HuH-7 (cell line): ENCODE results near the gene ATP2C2.
"Not testable (repeated sequence)": the region's sequence is repeated elsewhere in the genome, so short reads cannot be mapped to it uniquely, and the experiment has no call there.

Source experiments
- DNase-seq: peaks from one replicate; pipeline ENCODE4 v3.0.0; 2011; ENCODE audit warnings: low spot score

Gene ATP2C2

DNA sequence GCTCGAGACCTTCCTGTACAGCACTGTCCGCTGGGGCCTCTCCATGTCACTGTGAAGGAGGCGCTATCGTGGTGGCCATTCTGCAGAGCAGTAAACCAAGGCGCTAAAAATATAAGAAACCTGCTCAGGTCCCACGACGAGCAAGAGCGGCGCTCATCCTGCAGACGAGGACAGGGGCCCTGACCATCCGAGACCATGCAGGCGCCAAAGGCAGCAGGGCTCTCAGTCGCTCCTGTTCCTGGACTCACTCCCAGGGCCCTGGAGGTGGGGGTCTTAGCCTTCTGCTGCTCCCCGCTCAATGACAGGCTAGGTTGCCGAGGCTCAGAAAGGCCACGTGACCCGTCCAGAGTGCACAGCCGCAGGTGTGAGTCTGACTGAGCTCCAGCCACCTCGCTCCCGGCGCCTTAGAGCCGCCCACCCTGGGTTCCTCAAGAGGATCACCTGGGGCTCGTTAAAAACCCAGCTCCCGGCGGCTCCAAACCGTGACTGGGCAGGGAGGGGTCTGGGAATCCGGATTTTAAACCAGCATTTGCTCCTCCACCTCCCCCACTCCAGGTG lies 509 bp upstream of the ATP2C2 start:
- no peak for DNase-seq

DNA sequence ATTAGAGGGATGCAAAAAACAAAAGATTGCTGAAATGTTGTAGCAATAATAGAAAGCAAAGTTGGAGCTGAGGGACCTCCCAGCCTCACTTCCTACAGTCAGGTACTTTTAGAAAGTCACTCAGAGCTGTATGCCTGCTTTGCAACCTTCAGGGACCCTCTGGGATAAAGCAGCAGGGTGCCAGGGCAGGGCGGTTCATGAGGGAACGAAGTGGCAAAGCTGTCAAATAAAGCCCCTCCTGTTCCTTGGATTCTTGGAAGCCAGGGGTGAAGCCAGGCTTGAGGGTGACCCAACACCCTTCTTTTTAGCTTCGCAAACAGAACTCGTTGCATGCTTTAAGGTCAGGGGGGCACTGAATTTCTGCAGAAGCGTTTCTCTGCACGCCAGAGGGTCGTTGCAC lies 767 bp downstream of the ATP2C2 start:
- DNase-seq: no peak

DNA sequence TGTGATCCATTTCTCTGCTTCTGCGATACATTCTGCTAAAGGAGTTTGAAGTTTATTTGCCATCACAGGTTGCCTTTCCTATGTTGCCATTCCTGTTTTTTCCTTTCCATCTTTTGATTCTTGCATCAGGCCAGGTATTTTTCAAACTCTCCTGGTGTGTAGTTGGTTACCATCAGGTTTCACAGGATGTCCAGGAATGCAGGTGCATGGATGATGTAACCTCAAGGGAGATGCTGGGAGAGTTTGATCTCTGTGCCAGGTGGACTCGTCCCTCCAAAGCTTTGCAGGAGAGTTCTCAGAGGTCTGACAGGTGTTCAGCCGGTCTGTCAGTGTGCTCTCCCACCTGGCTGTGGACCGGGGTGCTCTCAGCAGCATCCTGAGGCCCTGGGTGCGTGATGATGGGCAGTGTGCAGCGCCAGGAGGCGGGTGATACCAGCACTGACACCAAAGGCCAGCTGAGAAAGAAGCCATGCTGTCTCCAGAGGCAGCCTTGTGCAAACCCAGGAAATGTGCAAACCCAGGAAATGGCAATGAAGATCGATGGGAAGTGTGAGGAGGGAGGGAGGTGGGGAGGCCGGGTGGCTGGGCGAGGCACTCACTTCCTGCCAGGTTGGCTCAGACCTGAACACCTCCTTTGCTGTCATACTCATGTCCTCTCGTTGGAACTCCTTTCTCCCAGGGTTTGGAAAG lies 1.7 kb downstream of the ATP2C2 start:
- DNase-seq: no peak

GRCh38 chr16:84370723-84371552 lies 2.6 kb downstream of the ATP2C2 start:
- DNase-seq: no peak

DNA sequence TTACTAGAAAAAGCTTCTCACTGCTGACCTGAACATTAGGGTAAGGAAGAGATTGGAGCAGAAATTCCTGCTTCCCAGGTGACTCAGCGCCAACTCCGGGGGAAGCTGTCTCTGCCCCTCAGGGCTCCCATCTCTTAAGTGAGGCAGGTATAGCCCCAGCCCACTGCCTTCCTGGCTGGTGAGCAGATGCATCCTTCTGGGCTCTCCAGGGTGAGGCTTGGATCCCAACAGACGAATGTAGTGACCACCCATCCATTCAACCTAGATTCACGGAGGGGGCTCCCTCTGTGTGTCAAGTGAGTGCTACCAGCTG lies 3.2 kb downstream of the ATP2C2 start:
- DNase-seq: no peak

DNA sequence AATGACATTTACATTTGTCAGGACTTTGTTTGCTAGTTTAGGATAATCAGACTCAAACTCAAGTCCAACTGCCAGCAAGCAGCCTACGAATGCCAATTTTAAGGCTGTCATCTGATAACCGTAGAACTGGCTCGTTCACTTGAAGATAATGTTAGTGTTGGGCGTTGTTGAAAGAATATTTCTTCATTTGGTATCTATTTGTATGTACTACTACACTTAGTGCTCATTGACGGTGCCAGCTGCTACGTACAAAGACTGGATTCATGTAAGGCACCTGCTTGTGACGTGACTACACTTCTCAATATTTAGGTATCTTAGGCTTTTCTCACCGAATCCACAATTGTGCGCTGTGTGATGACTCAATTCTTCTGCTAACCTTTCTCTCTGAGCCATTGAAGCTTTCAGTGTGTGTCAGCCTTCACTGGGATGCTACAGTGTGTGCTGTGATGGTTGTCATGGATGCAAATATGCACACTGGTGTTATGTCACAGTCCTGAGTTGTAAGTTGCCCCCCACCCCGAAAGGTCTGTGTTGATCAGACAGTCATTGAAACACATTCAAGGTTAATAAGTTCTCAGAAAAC lies 5.7 kb downstream of the ATP2C2 start:
- no peak for DNase-seq

- no peak for DNase-seq
Measured at GRCh38 chr16:84378099-84378498, 9.8 kb downstream of the ATP2C2 start.

GRCh38 chr16:84378567-84378966 lies 10.2 kb downstream of the ATP2C2 start:
- DNase-seq: no peak

- no peak for DNase-seq
Measured at GRCh38 chr16:84379008-84379708, 10.8 kb downstream of the ATP2C2 start.

- no peak for DNase-seq
Measured at GRCh38 chr16:84379709-84380362, 11.5 kb downstream of the ATP2C2 start.

- no peak for DNase-seq
Measured at GRCh38 chr16:84380405-84380804, 12.1 kb downstream of the ATP2C2 start.

DNA sequence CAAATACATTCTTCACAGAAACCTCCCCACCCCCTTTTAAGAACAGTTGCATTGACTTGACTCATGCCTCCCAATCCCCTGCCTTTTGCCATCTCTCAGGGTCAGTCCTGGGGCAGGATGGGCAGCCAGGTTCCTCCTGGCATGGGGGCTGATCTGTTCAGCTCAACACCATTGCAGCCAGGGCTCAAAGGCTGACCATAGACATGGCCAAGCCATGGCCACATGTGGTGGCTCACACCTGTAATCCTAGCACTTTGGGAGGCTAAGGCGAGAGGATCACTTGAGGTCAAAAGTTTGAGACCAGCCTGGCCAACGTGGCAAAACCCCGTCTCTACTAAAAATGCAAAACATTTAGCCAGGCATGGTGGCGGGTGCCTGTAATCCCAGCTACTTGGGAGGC lies 14.1 kb downstream of the ATP2C2 start:
- no peak for DNase-seq

DNA sequence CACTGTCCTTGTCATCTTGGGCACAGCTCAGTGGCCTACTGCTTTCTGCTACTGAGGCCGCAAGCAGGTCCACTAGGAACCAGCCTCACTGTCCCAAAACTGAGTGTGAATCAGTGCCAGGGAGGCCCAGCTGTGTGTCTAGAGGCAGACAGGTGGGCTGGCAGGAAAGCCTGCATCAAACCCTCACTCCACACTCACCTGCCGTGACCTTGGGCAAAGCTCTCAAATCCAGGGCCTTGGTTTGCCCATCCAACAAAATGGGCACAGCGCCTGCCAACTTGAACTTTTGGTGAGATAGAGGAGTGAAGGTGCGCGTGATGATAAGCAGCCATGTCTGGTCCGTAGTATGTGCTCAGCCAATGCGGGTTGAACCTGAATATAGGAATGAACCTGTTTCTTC lies 14.8 kb downstream of the ATP2C2 start:
- DNase-seq: no peak

DNA sequence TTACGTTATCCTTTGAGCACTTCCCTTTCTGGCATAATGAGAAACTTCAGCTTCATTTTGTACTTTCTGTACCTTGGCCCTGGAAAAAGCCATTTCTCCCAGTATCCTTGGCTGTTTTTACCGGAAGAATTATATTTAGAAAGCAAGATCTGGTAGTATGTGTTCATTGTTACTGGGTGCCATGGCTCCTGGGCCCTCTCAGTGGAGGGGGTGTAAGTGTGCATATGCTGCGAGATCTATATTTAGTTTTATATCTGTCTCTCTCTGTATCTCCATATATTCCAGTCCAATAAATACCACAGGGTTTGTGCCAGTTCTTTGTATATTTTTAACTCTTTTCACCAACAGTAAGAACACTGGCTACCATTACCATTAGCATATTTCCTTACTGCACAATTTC lies 17.7 kb downstream of the ATP2C2 start:
- no peak for DNase-seq

- no peak for DNase-seq
Measured at GRCh38 chr16:84387021-84387420, 18.7 kb downstream of the ATP2C2 start.

- no peak for DNase-seq
Measured at GRCh38 chr16:84390131-84390785, 21.9 kb downstream of the ATP2C2 start.

- no peak for DNase-seq
Measured at GRCh38 chr16:84391151-84392030, 23.1 kb downstream of the ATP2C2 start.

DNA sequence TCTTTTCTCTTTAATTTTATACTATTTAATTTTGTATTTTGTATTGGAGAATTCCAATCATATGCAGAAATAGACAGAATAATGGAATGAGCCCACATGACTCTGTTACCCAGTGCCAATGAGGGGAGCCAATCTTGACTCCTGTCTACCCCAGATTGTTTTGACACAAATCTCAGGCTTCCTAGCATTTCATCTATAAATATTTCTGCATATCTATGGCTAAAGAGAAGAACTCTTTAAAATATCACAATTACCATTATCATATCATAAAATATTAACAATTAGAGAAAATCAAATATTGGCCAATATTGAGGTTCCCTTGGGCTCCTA lies 23.7 kb downstream of the ATP2C2 start:
- no peak for DNase-seq

DNA sequence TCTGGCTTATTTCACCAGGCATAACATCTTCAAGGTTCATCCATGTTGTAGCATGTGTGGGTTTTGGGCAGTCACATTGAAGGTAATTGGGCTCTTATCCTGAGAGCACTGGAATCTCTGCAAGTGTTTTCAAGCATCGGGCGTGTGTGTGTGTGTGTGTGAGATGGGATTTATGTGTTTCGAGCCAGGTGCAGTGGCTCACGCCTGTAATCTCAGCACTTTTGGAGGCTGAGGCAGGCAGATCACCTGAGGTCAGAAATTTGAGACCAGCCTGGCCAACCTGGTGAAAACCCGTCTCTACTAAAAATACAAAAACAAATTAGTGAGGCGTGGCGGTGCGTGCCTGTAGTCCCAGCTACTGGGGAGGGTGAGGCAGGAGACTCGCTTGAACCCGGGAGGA lies 27.7 kb downstream of the ATP2C2 start:
- not testable (repeated sequence) for DNase-seq

DNA sequence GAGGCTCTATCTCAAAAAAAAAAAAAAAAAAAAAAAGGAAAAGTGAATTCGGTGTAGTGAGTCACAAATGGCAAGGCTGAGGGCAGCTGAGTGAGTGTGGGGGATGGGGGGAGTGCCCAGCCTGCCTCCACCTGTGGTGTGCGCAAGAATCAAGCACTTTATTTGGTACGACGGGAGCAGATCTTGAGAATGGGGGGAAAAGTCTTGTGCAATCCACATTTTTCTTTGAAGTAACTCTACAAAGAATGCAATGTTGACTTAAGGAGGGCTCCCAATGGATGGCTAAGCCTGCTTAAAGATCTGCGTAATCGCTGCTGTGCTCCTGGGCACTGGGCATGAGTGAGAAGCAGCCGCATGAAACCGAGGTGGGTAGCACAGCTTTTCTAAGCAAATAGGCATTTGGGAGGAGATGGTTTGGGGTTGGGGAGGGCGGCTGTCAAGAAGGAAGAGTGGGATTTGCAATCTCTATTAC lies 28.2 kb downstream of the ATP2C2 start:
- DNase-seq: no peak
